CD4-positive, alpha-beta T cell treated with Interleukin-21 for 1 hour (primary cell): ENCODE data around the gene PRPH2.
"Not testable (repeated sequence)": the region's sequence is repeated elsewhere in the genome, so short reads cannot be mapped to it uniquely, and the experiment has no call there.

Experiments
- DNase-seq: peaks from one replicate; pipeline ENCODE4 v3.0.0-alpha.2; 2020

PRPH2 gene

DNA sequence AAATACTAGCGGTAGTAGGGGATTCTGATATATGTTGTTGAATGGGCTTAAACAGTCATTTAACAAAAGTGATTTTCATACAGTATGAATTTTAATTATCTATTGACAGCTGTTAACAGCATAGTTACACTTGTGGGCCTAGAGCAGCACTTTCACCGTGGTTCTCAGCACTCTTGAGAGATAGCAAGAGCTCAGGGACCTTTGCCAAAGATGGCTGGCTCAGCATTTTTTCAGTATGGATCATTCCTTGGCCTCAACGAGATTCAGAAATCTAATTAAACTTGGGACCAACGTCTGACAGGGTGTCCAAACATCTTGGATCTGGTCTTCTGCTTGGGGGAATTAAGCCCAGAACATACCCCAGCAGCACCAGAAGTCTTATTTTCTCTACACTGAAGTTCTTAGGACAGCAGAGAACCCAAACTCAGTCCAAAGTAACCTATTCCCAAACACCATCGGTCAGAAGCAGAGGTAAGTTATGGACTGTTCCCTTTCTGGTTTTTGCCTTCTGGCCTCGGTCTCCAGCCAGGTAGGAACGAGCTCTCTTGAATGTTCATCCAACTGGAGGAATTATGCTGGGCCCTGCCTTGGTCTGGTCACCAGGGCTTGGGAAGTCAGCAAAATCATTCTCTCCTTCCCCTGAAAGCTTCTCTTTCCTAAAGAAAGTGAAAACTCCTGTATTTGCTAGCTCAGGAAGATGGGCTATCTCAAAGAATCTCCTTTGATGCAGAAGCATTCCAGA is 25.7 kb downstream of the PRPH2 start:
- no peak for DNase-seq

DNA sequence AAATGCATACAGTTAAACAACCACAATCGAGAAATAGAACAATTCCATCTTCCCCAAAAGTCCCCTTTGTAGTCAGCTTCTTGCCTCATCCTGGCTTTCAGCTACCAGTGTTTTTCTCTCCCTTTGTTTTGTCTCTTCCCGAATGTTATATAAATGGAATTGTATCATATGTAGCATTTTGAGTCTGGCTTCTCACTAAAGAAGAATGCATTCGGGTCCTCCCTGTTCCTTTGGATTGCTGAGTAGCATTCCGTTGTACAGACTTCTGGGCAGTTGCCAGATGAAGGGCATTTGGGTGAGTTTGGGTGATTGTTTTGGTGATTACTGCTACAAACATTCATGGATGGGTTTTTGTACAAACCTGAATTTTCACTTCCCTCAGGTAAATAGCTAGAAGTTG is 27.8 kb downstream of the PRPH2 start:
- DNase-seq = no peak

GRCh38 chr6:42693725-42694323 is 28.6 kb downstream of the PRPH2 start:
- peak; percentile 7 for DNase-seq

GRCh38 chr6:42692137-42692911 is 30.1 kb downstream of the PRPH2 start:
- DNase-seq = no peak

GRCh38 chr6:42690872-42691271 is 31.5 kb downstream of the PRPH2 start:
- DNase-seq = no peak

DNA sequence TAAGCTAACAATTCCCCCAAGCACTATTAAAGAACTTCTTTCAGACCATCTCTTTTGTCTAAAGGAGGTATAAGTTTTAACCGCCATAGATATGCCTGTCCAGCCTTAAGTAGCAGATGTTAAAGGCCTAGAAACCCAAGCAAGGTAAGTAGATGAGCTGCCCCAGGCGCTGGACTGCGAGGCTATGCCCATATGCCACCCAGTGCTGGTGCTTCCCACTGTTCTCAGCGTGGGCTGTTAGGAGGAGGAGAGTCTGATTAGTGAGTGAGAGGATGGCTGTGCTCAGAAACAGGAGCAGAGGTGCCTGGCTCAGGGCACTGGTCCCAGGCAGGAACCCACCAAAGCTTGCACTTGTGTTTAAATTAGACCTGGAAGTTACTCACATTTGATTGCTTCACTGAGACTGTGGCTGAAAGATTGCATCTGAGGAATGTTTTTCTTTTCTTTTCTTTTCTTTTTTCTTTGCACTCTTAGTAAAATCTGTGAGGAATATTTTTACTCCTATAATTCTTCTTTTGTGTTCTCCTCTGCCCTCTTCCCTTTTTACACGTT is 32.2 kb downstream of the PRPH2 start:
- no peak for DNase-seq

DNA sequence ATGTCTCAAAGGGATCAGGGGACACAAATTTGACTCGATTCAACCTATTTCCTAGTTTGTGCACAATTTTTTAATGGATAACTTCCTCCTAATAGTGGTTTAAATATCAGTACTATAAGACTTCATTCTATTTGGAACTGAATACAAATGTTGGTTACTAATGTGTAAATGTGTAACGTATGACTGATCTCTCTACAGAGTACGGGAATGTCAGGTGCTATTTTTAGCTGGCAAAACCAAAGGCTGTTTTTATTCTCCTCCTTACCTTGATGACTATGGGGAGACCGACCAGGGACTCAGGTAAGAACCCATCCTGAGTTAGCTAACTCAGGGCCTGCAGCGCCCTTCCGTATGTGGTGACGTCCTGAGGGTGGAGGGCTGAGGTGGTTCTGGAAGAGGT is 33.0 kb downstream of the PRPH2 start:
- DNase-seq = no peak

DNA sequence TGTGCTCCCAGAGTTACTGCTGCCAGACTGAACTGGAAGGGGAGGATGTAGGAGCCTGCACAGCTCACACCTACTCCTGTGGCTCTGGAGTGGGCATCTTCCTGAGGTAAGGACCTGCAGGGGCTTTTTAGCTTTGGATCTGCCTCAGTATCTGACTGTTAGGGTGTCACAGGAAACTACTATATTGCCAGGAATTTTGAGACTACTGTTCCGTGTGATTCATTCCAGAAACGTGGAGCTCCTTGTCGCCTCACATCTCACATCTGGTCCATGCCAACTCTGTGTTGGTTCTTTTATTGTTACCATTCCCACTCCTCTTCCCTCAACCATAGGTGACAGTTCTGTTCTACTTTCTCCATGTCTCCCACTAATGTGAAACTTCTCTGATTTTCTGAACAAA is 34.1 kb downstream of the PRPH2 start:
- no peak for DNase-seq

DNA sequence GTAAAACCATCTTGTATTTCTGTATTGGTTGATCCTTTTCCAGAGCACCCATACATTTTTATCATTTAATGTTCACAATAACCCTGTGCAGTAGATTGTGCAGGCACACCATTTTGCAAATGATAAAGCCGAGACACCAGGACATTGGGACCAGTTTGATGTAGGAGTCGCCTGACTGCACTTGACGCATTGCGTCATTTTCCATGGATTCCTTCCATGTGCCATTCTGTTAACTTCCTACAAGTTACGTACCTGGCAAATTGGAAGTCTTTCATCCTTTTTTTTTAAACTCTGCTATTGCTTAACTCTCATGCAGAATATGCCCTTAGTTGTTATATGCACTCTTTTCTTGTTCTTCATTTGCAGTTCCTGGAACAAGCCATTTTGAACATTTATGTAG is 43.0 kb downstream of the PRPH2 start:
- no peak for DNase-seq

DNA sequence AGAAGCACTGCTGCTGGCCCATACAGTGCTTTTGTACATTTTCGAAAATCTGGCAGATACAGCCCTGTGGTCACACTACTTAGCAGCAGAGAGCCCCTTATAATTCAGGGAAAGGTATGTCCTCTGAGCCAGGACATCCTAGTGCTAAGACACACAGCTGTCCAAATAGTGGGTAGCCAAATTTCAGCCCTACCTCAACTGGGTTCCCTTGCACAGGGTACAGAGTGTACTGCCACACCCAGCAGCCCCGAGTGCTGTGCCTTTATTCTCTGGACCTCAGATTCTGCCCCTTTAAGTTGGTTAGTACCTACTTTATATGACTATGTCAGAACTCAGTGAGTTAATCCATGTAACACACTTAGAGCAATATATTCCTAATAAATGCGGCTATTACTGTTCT is 47.6 kb downstream of the PRPH2 start:
- no peak for DNase-seq

DNA sequence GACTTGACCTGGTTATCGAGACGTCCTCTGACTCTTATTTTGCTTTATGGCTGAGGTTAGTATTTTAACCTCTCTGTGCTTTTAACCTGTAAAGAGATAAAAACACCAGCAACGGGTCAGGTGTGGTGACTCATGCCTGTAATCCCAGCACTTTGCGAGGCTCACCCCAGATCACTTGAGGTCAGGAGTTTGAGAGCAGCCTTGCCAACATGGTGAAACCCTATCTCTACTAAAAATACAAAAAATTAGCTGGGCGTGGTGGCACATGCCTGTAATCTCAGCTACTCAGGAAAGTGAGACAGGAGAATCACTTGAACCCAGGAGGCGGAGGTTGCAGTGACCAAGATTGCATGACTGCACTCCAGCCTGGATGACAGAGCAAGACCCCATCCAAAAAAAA is 48.0 kb downstream of the PRPH2 start:
- DNase-seq = not testable (repeated sequence)

- DNase-seq = no peak
These were observed 57.7 kb downstream of the PRPH2 start for GRCh38 chr6:42664718-42665117.

GRCh38 chr6:42661540-42662153 is 60.8 kb downstream of the PRPH2 start:
- peak; percentile 88 for DNase-seq

DNA sequence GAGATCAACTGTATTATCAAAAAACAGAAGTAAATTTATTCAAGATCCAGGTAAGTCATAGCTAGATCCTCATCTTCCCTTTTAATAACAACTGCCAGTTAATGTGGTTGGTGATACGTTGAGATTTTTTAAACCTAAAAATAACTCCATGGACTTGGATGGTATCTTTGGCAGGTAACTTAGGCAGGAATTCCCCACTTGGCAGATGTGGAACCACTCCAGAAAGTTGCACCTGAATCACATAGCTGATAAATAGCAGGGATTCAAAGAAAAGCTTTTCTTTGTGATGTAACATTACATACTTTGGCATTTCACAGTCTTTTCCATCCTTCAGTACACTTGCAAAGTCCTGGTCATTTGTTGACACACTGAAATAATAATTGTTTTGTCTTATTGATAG is 62.6 kb downstream of the PRPH2 start:
- no peak for DNase-seq

DNA sequence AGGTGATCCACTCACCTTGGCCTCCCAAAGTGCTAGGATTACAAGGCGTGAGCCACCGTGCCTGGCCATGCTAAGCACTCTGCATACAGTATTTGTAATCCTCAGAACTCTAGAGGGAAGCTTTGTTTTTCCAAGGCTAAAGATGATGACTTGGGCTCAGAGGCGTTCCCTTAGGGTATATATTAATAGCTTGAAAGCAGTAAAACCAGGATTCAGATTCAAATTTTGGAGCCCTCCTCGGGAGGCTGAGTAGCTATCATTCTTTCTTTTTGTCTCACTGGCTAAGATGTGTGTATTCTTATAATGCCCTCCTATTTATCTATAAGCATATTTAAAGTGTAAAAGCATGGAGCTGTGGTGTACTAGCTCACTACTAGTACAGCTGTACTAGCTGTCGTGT is 68.5 kb downstream of the PRPH2 start:
- no peak for DNase-seq

GRCh38 chr6:42652024-42652746 is 70.2 kb downstream of the PRPH2 start:
- DNase-seq = no peak
